H9 (cell line): ENCODE measurements around the gene ITIH2. TPM values are rescaled to one million over a fixed set of nuclear protein-coding genes. Genes with fewer than 3 reads are reported as not detected.

ENCODE experiments used
- DNase-seq: peaks from one replicate; pipeline ENCODE4 v3.0.0-alpha.2; 2017
- H2AFZ ChIP-seq: one replicate; pipeline ENCODE4 v1.6.1; 2013; ENCODE audit warnings: mild to moderate bottlenecking, low read length, control low read depth, moderate library complexity
- H2AK5ac ChIP-seq: 2 replicates; pipeline ENCODE4 v1.6.1; 2013; ENCODE audit warnings: low read length, control low read depth, mixed read lengths; ENCODE audit not compliant: insufficient read length
- H2BK120ac ChIP-seq: one replicate; pipeline ENCODE4 v1.6.1; 2013; ENCODE audit warnings: low read depth, mild to moderate bottlenecking, low read length, control low read depth, inconsistent platforms; ENCODE audit not compliant: poor library complexity, severe bottlenecking
- H2BK12ac ChIP-seq: 2 replicates; pipeline ENCODE4 v1.6.1; 2013; ENCODE audit warnings: low read length, control low read depth, mixed read lengths, low read depth; ENCODE audit not compliant: insufficient read length
- H2BK15ac ChIP-seq: 2 replicates; pipeline ENCODE4 v1.6.1; 2013; ENCODE audit warnings: low read depth, low read length, control low read depth
- H2BK20ac ChIP-seq: one replicate; pipeline ENCODE4 v1.6.1; 2013; ENCODE audit warnings: low read depth, mild to moderate bottlenecking, low read length, control low read depth, inconsistent platforms; ENCODE audit not compliant: poor library complexity, severe bottlenecking
- H2BK5ac ChIP-seq: 2 replicates; pipeline ENCODE4 v1.6.1; 2013; ENCODE audit warnings: low read length, control low read depth, mixed read lengths; ENCODE audit not compliant: insufficient read length
- H3K14ac ChIP-seq: 2 replicates; pipeline ENCODE4 v1.6.1; 2013; ENCODE audit warnings: low read length, control low read depth; ENCODE audit not compliant: insufficient read depth
- H3K18ac ChIP-seq: 2 replicates; pipeline ENCODE4 v1.6.1; 2013; ENCODE audit warnings: low read depth, mild to moderate bottlenecking, mixed read lengths, low read length, control low read depth; ENCODE audit not compliant: insufficient read length
- H3K23ac ChIP-seq: 2 replicates; pipeline ENCODE4 v1.6.1; 2013; ENCODE audit warnings: low read length, control low read depth, mixed read lengths, low read depth; ENCODE audit not compliant: insufficient read length
- H3K23me2 ChIP-seq: 2 replicates; pipeline ENCODE4 v1.6.1; 2013; ENCODE audit warnings: low read depth, mild to moderate bottlenecking, mixed read lengths, low read length, control low read depth; ENCODE audit not compliant: insufficient read length, poor library complexity, severe bottlenecking
- H3K27ac ChIP-seq: 2 replicates; pipeline ENCODE4 v1.5.1; 2013; ENCODE audit warnings: low read length, control low read depth, mixed read lengths, low read depth; ENCODE audit not compliant: insufficient read length
- H3K27me3 ChIP-seq: 2 replicates; pipeline ENCODE4 v1.6.1; 2013; ENCODE audit warnings: low read length, control low read depth, inconsistent platforms; ENCODE audit not compliant: insufficient read depth
- H3K4ac ChIP-seq: 2 replicates; pipeline ENCODE4 v1.6.1; 2013; ENCODE audit warnings: low read depth, mild to moderate bottlenecking, control low read depth, inconsistent platforms, low read length, moderate library complexity
- H3K4me1 ChIP-seq: 2 replicates; pipeline ENCODE4 v1.6.1; 2013; ENCODE audit warnings: low read length, control low read depth, inconsistent platforms; ENCODE audit not compliant: insufficient read depth
- H3K4me2 ChIP-seq: 2 replicates; pipeline ENCODE4 v1.6.1; 2013; ENCODE audit warnings: low read length, control low read depth, mixed read lengths; ENCODE audit not compliant: insufficient read length, insufficient read depth
- H3K56ac ChIP-seq: 2 replicates; pipeline ENCODE4 v1.6.1; 2013; ENCODE audit warnings: low read depth, mild to moderate bottlenecking, mixed read lengths, low read length, control low read depth; ENCODE audit not compliant: insufficient read length
- H3K79me1 ChIP-seq: 2 replicates; pipeline ENCODE4 v1.6.1; 2013; ENCODE audit warnings: low read depth, mild to moderate bottlenecking, moderate library complexity, low read length, control low read depth, inconsistent platforms; ENCODE audit not compliant: insufficient read depth, poor library complexity, severe bottlenecking
- H3K79me2 ChIP-seq: 2 replicates; pipeline ENCODE4 v1.6.1; 2013; ENCODE audit warnings: low read length, control low read depth, inconsistent platforms; ENCODE audit not compliant: insufficient read depth
- H3K9ac ChIP-seq: 2 replicates; pipeline ENCODE4 v1.6.1; 2013; ENCODE audit warnings: low read length, control low read depth, mixed read lengths; ENCODE audit not compliant: insufficient read length; ENCODE audit errors: extremely low read depth
- H3K9me3 ChIP-seq: one replicate; pipeline ENCODE4 v1.6.1; 2013; ENCODE audit warnings: low read depth, low read length, inconsistent platforms; ENCODE audit not compliant: control insufficient read depth
- H3T11ph ChIP-seq: one replicate; pipeline ENCODE4 v1.6.1; 2013; ENCODE audit warnings: mild to moderate bottlenecking, low read length, control low read depth, inconsistent platforms
- H4K20me1 ChIP-seq: one replicate; pipeline ENCODE4 v1.6.1; 2013; ENCODE audit not compliant: control insufficient read depth, insufficient read length, insufficient read depth
- H4K5ac ChIP-seq: 2 replicates; pipeline ENCODE4 v1.6.1; 2013; ENCODE audit warnings: low read depth, mild to moderate bottlenecking, mixed read lengths, low read length, control low read depth; ENCODE audit not compliant: insufficient read length
- H4K8ac ChIP-seq: replicated peaks from 2 replicates; pipeline ENCODE4 v1.6.1; 2013; ENCODE audit warnings: low read length, control low read depth, mixed read lengths, low read depth; ENCODE audit not compliant: insufficient read length
- H4K91ac ChIP-seq: 2 replicates; pipeline ENCODE4 v1.6.1; 2013; ENCODE audit warnings: low read depth, mild to moderate bottlenecking, moderate library complexity, mixed read lengths, low read length, control low read depth; ENCODE audit not compliant: insufficient read length
- H3K27ac Mint-ChIP-seq, 3 experiments: 2 replicates in 2 of 3; 3 replicates in 1 of 3; pipeline ENCODE4 v1.8.0; 2020 to 2021; ENCODE audit warnings: mixed read lengths in 3 of 3, mild to moderate bottlenecking in 1 of 3, moderate library complexity in 1 of 3
- H3K27me3 Mint-ChIP-seq: 2 replicates; pipeline ENCODE4 v1.8.0; 2021; ENCODE audit warnings: low read depth, mild to moderate bottlenecking, moderate library complexity, mixed read lengths
- H3K36me3 Mint-ChIP-seq, 3 experiments: 2 replicates in 2 of 3; 3 replicates in 1 of 3; pipeline ENCODE4 v1.8.0; 2020 to 2021; ENCODE audit warnings: low read depth in 3 of 3, mixed read lengths in 3 of 3; ENCODE audit not compliant: insufficient read depth in 1 of 3
- H3K4me1 Mint-ChIP-seq, 2 experiments: 2 replicates each; pipeline ENCODE4 v1.8.0; 2020; ENCODE audit warnings: mixed read lengths in 2 of 2
- H3K4me3 Mint-ChIP-seq, 2 experiments: 2 replicates in 1 of 2; 3 replicates in 1 of 2; pipeline ENCODE4 v1.8.0; 2020 to 2021; ENCODE audit warnings: mild to moderate bottlenecking in 2 of 2, mixed read lengths in 2 of 2, moderate library complexity in 1 of 2
- H3K9me3 Mint-ChIP-seq, 2 experiments: 2 replicates in 1 of 2; 3 replicates in 1 of 2; pipeline ENCODE4 v1.8.0; 2020; ENCODE audit warnings: mild to moderate bottlenecking in 2 of 2, mixed read lengths in 2 of 2, moderate library complexity in 1 of 2
- CTCF ChIP-seq: fragments of 200-600 bp; sonication (generic); conservative IDR thresholded peaks from 3 replicates; pipeline ENCODE4 v1.8.0; 2021; ENCODE audit warnings: antibody characterized with exemption, mild to moderate bottlenecking
- WGBS: extraction: QIAGEN DNeasy Blood & Tissue Kit; methylation state at CpG from one replicate; pipeline ENCODE4 v1.1.7; 2013; ENCODE audit warnings: missing lambda C conversion rate, low lambda C conversion rate, mixed read lengths; ENCODE audit not compliant: insufficient read length; ENCODE audit errors: extremely low coverage; 5-methylcytosine and 5-hydroxymethylcytosine counted together
- total RNA-seq: library from RNA; stranded (reverse); gene quantifications from 2 replicates; pipeline ENCODE4 v1.2.1, GENCODE V29; 2021

ITIH2 gene
- total RNA-seq, 1 experiment from 2014 or later: not detected

GRCh38 chr10:7797582-7797981 is 94.5 kb downstream of the ITIH2 start:
- Histone ChIP-seq H3K23ac (no peak overlapping the region), H3K4ac (no peak overlapping the region), H3K9ac (no peak overlapping the region), H3K56ac (no peak overlapping the region), H4K5ac (no peak overlapping the region), H3K79me1 (no peaks in the 10 kb centered on the region), H3K27ac (no peak overlapping the region), H3K18ac (no peak overlapping the region), H3K4me2 (no peak overlapping the region), H4K91ac (no peak overlapping the region), H3K14ac (no peak overlapping the region), H2AFZ (no peak overlapping the region), H2AK5ac (no peak overlapping the region), H2BK5ac (no peak overlapping the region), H2BK15ac (no peak overlapping the region), H3K79me2 (peaks cover 11% of the 10 kb centered on the region; the same call in 1 of the 2 replicates), H3K9me3 (no peaks in the 10 kb centered on the region), H3K27me3 (no peaks in the 10 kb centered on the region), H2BK20ac (no peak overlapping the region), H3T11ph (no peak overlapping the region), H3K23me2 (no peaks in the 10 kb centered on the region), H2BK12ac (no peak overlapping the region), H3K4me1 (no peaks in the 10 kb centered on the region), H4K20me1 (no peaks in the 10 kb centered on the region), H4K8ac (no peak overlapping the region), H2BK120ac (no peak overlapping the region)
- H3K4me3 Mint-ChIP-seq: no peak overlapping the region
- no CpG with 5 or more reads among the region's 6 CpGs for WGBS
- no peaks in the 10 kb centered on the region for H3K9me3 Mint-ChIP-seq
- no peak overlapping the region for H3K27ac Mint-ChIP-seq
- peaks cover 29 to 61% (median 58%) of the 10 kb centered on the region in 3 experiments; a peak in 6 of 7 replicates for H3K36me3 Mint-ChIP-seq
- H3K27me3 Mint-ChIP-seq: no peaks in the 10 kb centered on the region
- no peaks in the 10 kb centered on the region; a peak in 1 of 4 replicates for H3K4me1 Mint-ChIP-seq
- no peak for DNase-seq
- TF ChIP-seq CTCF: no peak

Other genes with a start within 250 kb of the ITIH2 start
- 1.1 and 1.3 TPM in 2 replicates for gene ITIH5, start 36.4 kb upstream of the ITIH2 start, total RNA-seq
- 20.9 and 23.4 TPM in 2 replicates for gene KIN, start 84.7 kb downstream of the ITIH2 start, total RNA-seq
- gene ATP5F1C, start 84.9 kb downstream of the ITIH2 start, total RNA-seq: 268 and 280 TPM in 2 replicates
- gene TAF3, start 115.2 kb downstream of the ITIH2 start, total RNA-seq: 10.1 and 10.2 TPM in 2 replicates